CD4-positive, alpha-beta T cell treated with Interleukin-2 at 100 ng/mL for 4 hours (primary cell): ENCODE measurements around the gene ARL2BP.

Source experiments
- DNase-seq: peaks from one replicate; pipeline ENCODE4 v3.0.0-alpha.2; 2020; ENCODE audit warnings: low spot score

ARL2BP gene

GRCh38 chr16:57235128-57236021 lies 9.7 kb upstream of the ARL2BP start:
- peak; percentile 12 for DNase-seq

DNA sequence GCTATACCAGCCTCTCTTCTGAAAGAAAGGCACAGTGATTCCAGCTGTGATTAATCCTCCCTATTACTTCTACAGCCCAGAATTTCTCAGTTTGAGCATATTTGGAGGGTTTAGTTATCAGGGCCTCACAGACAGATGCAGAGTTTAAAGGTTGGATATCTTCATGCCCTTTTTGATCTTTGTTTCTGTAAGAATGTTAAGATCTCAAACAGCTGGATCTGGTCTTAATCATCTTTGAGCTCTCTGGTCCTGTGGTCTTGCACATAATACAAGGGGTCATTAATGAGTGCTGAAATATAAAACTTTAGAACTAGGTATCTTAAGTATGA lies 9.1 kb upstream of the ARL2BP start:
- DNase-seq, result no peak

- no peak for DNase-seq
Observed at GRCh38 chr16:57238682-57239081, 6.4 kb upstream of the ARL2BP start.

GRCh38 chr16:57239107-57239506 lies 6.0 kb upstream of the ARL2BP start:
- DNase-seq, result no peak

GRCh38 chr16:57240851-57241250 lies 4.2 kb upstream of the ARL2BP start:
- DNase-seq, result no peak

GRCh38 chr16:57242650-57243049 lies 2.4 kb upstream of the ARL2BP start:
- DNase-seq, result no peak

DNA sequence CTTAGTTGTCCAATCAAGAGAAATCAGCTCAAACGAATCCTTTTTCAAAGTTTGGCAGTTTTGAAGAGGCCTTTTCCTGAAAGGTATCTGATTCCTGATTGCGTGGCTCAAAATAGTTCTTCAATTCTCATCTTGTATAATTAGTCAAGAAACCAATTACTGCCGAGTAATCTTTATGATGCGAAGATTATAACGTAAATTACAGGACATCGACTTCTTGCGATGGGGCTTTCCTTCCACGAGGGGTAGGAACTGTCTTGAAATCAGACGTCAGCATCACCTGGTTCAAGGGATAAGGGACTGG lies 644 bp upstream of the ARL2BP start:
- no peak for DNase-seq

GRCh38 chr16:57245472-57246113 lies 534 bp downstream of the ARL2BP start:
- DNase-seq, result no peak

DNA sequence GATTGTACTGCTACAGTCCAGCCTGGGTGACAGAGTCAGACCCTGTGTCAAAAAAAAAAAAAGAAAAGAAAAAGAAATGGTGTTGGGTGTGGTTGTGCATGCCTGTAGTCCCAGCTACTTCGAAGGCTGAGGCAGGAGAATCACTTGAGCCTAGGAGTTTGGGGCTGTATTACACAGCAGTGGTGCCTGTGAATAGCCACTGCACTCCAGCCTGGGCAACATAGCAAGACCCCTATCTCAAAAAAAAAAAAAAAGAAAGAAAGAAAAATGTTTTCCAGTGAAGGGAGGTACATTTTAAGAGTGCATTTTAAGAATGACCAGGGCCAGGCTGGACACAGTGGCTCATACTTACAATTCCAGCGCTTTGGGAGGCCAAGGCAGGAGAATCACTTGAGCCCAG lies 6.3 kb downstream of the ARL2BP start:
- DNase-seq, result no peak

GRCh38 chr16:57252148-57252721 lies 7.2 kb downstream of the ARL2BP start:
- no peak for DNase-seq

GRCh38 chr16:57253466-57253865 lies 8.4 kb downstream of the ARL2BP start:
- DNase-seq, result no peak

DNA sequence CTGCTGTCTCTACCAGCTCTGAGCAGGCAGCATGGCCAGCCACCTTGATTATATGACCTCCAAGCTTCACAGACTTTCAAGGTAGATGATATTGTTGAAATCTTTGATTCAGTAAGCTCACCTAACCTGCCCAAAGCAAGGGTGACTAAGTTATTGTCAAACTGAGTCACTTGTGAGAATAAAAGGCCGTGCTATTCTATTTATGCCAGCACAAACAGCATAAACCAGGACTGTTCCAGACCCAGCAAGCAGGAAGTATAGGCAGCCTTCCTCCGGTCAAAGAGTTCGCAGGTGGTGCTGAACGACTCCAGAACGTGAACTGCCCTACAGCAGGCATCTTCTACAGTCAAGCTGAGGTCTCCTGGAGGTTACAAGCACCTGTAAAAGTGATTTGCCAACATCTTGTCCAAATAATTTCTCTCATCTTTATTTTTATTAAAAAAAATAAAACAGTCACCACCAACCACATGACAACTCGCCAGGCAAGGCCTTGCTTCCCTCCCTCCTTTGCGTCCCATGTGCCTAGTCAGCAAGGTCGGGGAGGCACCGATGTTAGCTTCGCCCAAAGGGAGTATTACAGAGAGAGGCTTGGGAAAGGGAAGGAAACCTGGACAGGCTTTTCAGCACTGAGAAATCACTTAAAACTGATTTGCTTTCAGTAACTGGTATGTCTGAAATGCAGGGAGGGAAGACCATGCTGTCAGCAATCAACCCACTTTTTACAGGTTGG lies 10.8 kb downstream of the ARL2BP start:
- DNase-seq, result no peak

GRCh38 chr16:57256601-57257395 lies 11.7 kb downstream of the ARL2BP start:
- DNase-seq, result no peak

DNA sequence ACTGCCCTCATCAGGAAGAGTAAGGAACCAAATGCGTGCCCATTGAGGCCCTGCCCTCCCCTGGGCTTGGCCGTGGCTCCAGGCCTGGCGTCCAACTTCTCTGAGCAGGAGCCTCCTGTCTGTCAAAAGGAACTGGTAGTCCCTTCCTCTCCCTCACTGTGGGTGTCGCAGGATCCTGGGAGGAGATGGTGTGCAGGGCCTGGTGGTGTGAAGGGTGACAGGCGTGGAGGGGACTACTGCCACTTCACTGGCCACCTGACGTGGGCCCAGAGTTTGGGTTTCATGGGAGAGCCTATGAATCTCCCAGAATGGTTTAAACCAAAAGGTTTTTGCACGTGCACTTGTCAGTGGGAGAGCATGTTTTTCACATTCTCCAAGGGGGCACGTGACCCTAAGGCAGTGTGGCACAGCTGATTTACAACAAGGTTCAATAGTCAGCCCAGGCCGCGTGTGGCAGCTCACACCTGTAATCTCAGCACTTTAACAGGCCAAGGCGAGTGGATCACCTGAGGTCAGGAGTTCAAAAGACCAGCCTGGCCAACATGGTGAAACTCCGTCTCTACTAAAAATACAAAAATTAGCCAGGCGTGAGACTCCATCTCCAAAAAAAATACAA lies 12.5 kb downstream of the ARL2BP start:
- DNase-seq, result no peak

DNA sequence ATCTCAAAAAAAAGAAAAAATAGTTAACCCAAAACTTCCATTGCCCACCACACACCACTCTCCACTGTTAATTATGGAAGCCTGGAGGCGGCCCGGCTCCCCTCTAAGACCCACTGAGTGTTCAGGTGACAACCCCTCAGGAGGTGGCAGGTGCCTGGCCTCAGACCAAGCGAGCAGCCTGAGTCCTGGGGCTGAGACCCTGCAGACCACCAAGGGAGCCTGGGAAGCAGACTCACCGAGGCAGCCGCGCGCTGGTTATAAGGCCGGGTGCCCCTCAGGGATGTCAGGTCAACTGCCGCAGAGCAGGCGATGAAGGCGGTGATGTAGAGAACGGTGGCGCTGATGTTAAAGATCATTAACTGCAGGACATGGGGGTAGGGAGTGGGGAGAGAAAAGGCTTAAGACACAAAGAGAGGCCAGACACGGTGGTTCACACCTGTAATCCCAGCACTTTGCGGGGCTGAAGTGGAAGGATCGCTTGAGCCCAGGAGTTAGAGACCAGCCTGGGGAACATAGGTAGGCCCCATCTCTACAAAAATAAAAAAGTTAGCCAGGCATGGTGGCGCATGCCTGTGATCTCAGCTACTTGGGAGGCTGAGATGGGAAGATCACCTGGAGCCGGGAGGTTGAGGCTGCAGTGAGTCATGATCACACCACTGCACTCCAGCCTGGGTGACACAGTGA lies 13.3 kb downstream of the ARL2BP start:
- DNase-seq, result no peak

GRCh38 chr16:57258910-57259475 lies 13.9 kb downstream of the ARL2BP start:
- DNase-seq, result no peak

GRCh38 chr16:57260294-57260929 lies 15.4 kb downstream of the ARL2BP start:
- peak; percentile 40 for DNase-seq

GRCh38 chr16:57261806-57262205 lies 16.7 kb downstream of the ARL2BP start:
- no peak for DNase-seq

DNA sequence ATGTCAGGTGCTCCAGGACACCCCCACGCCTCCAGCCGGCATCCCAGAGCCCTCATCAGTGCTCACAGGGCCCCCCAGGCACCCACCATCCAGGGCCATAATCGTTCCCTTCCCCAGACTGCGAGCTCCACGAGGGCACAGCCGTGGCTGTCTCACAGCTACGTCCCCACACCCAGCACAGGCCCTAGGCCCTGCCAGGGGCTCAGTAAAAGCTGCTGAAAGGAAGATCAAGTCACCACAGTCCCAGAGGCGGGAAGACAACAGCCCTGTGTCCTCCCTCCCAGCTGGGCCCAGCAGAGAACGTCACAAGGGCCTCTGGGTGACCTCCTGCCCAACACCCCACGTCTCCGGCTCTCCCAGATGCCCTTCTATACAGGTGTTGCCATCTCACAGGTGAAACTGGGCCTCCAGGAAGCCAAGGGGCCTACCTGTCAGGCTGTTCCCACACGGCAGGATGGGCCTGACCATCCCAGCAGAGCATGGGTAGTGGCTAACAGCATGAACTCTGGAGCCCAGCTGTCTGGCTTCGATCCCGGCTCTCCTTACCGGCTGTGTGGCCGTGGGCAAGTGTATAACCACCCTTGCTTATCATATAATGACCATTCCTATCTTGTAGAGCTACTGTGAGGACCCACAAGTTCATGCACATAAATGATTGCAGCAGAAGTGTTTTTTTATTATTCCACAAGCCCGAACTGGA lies 17.9 kb downstream of the ARL2BP start:
- no peak for DNase-seq
